ENCODE data around the gene HNRNPK.

DNA sequence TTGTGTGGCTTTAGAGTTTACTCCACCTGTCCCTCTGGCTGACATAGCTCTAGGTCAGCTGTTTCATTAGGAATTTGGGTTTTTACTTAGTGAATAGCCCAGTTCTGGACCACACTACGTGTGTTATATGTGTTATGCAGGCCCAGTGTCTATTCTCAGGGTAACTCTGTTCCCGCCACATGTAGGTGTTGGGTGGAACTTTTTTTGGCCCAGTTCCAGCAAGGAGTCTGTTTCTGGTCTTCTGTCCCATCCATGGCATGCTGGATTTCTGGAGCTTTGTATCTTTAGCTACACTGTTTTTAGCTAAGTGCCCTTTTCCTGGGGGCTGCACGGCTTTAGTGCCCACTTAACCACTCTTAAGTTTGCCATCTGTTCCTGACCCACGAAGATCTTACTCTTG is 16.1 kb upstream of the HNRNPK start:
- TF ChIP-seq, protein P1, sequence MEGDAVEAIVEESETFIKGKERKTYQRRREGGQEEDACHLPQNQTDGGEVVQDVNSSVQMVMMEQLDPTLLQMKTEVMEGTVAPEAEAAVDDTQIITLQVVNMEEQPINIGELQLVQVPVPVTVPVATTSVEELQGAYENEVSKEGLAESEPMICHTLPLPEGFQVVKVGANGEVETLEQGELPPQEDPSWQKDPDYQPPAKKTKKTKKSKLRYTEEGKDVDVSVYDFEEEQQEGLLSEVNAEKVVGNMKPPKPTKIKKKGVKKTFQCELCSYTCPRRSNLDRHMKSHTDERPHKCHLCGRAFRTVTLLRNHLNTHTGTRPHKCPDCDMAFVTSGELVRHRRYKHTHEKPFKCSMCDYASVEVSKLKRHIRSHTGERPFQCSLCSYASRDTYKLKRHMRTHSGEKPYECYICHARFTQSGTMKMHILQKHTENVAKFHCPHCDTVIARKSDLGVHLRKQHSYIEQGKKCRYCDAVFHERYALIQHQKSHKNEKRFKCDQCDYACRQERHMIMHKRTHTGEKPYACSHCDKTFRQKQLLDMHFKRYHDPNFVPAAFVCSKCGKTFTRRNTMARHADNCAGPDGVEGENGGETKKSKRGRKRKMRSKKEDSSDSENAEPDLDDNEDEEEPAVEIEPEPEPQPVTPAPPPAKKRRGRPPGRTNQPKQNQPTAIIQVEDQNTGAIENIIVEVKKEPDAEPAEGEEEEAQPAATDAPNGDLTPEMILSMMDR (IDR thresholded peaks at IDR 0.05; ENCODE audit: low read depth, low read length, missing input control), result no peak
- TF ChIP-seq, protein P2, sequence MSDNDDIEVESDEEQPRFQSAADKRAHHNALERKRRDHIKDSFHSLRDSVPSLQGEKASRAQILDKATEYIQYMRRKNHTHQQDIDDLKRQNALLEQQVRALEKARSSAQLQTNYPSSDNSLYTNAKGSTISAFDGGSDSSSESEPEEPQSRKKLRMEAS (IDR thresholded peaks at IDR 0.05), result no peak
- no peak for TF ChIP-seq SP1 (IDR thresholded peaks at IDR 0.05)
- TF ChIP-seq EGR1 (IDR thresholded peaks at IDR 0.05; ENCODE audit: low read depth in 2 of 2), result no peak
- TF ChIP-seq YY1 (IDR thresholded peaks at IDR 0.05), result no peak

All from liver (tissue), 3 donors.